Measurements from ENCODE around the gene PLAC8.

The PLAC8 gene

DNA sequence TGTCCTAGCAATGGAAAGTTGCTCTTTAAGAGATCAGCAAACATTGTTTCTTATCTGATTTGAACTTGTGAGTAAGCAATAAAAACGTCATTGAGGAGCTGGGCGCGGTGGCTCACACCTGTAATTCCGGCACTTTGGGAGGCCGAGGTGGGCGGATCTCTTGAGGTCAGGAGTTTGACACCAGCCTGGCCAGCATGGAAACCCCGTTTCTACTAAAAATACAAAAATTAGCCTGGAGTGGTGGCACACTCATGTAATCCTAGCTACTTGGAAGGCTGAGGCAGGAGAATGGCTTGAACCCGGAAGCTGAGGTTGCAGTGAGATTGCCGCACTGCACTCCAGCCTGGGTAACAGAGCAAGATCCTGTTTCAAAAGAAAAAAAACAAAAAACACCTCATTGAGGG is 11.2 kb upstream of the PLAC8 start:
- H3K4me3 ChIP-seq (replicated peaks; ENCODE audit: low read depth, low read length) = no peak overlapping the region
- no peak for DNase-seq (ENCODE audit: extremely low read depth, low read depth)
- TF ChIP-seq, protein P1, sequence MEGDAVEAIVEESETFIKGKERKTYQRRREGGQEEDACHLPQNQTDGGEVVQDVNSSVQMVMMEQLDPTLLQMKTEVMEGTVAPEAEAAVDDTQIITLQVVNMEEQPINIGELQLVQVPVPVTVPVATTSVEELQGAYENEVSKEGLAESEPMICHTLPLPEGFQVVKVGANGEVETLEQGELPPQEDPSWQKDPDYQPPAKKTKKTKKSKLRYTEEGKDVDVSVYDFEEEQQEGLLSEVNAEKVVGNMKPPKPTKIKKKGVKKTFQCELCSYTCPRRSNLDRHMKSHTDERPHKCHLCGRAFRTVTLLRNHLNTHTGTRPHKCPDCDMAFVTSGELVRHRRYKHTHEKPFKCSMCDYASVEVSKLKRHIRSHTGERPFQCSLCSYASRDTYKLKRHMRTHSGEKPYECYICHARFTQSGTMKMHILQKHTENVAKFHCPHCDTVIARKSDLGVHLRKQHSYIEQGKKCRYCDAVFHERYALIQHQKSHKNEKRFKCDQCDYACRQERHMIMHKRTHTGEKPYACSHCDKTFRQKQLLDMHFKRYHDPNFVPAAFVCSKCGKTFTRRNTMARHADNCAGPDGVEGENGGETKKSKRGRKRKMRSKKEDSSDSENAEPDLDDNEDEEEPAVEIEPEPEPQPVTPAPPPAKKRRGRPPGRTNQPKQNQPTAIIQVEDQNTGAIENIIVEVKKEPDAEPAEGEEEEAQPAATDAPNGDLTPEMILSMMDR (IDR thresholded peaks at IDR 0.05; ENCODE audit: low read depth, low read length, missing control alignments) = no peak

DNA sequence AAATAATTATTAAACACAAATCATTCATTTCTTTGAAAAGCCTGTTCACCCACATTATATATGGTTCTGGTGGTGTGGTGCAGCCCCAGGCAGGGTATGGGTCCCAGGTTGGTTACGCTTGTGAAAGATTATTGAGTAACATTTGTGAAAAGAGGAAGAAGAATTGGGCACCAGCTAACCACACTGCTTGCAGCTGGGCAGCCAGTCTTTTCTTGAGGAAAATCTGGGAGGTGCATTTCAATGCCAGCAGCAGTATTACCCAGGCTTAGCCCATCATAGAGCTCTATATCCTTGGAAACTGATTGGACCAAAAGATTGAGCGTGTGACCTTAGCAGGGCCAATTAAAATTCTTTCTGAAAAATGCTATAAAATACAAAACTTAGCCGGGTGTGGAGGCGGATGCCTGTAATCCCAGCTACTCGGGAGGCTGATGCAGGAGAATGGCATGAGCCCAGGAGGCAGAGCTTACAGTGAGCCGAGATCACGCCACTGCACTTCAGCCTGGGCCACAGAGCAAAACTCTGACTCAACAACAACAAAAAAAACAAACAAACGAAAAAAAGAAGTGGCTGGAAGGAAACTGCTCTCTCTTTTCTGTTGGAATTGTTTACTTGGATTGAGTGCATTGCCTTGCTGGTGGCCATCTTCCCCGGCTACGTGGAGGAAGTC is 9.7 kb upstream of the PLAC8 start:
- no peak for DNase-seq (ENCODE audit: extremely low read depth, low read depth)
- no peak overlapping the region for H3K4me3 ChIP-seq (replicated peaks; ENCODE audit: low read depth, low read length)
- TF ChIP-seq, protein P1 (IDR thresholded peaks at IDR 0.05; ENCODE audit: low read depth, low read length, missing control alignments) = no peak

DNA sequence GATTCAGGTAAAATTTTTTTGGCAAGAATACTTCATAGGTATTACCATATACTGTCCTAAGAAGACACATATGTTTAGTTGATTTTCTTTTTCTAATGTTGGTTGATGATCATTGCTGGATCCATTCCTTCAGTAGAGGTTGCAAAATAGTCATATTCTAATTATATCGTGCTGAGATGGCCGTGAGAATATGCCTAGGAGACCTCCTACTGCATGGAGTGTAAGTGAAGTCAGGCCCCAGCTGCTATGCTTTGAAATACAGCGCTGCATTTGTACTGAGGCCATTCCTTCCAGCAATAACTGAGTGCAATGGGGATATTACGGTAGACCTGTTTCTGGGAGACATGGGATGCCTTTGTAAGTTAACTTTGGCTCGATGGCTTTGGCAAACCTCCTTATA is 6.7 kb upstream of the PLAC8 start:
- TF ChIP-seq, protein P1 (IDR thresholded peaks at IDR 0.05; ENCODE audit: low read depth, low read length, missing control alignments) = no peak
- H3K4me3 ChIP-seq (replicated peaks; ENCODE audit: low read depth, low read length) = no peak overlapping the region

DNA sequence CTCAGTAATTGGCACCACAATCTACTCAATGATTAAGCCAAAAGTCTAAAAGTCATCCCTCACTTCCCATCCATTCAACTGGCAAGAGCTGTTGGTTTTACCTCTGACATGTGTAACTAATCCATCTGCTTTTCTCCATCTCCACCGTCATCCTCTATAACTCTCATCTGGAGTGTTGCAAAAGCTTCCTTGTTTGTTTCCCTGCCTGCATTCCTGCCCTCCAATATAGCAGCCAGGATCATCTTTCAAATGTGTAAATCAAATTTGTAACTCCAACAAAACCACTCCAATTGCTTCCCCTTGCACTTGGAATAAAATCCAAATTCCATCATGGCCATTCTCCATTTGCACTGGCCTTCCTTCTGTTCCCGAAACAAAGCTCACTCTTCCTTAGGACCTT is 4.3 kb upstream of the PLAC8 start:
- TF ChIP-seq, protein P1 (IDR thresholded peaks at IDR 0.05; ENCODE audit: low read depth, low read length, missing control alignments) = no peak
- DNase-seq (ENCODE audit: extremely low read depth, low read depth) = no peak
- no peak overlapping the region for H3K4me3 ChIP-seq (replicated peaks; ENCODE audit: low read depth, low read length)

More for the DNA sequence above, 6.7 kb upstream of the PLAC8 start:
- DNase-seq (ENCODE audit: extremely low read depth, low read depth) = no peak

DNA sequence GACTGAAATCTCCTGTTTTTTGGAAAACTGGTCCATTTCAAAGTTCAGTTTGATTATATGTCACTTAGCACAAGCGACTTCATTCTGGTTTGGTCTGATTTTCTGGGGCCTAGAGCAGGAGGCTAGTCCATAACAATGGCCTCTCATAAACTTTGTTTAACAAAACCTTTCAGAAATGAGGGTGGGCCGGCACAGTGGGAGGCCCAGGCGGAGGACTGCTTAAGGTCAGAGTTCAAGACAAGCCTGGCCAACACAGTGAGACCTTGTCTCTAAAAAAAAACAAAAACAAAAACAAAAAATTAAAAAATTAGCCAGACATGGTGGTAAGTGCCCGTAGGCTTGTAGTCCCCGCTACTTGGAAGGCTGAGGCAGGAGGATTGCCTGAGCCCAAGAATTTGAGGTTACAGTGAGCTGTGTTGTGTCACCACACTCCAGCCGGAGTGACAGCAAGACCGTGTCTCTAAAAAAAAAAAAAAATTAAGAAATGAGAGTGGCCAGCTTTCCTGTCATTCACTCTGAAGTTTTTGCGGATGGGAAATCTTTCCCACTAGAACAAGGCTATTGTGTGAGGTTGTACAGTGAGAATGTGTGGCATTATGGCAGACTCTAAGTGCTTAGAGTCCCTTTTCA is 1.2 kb upstream of the PLAC8 start:
- no peak for DNase-seq (ENCODE audit: extremely low read depth, low read depth)
- TF ChIP-seq, protein P1 (IDR thresholded peaks at IDR 0.05; ENCODE audit: low read depth, low read length, missing control alignments) = no peak
- no peak overlapping the region for H3K4me3 ChIP-seq (replicated peaks; ENCODE audit: low read depth, low read length)

DNA sequence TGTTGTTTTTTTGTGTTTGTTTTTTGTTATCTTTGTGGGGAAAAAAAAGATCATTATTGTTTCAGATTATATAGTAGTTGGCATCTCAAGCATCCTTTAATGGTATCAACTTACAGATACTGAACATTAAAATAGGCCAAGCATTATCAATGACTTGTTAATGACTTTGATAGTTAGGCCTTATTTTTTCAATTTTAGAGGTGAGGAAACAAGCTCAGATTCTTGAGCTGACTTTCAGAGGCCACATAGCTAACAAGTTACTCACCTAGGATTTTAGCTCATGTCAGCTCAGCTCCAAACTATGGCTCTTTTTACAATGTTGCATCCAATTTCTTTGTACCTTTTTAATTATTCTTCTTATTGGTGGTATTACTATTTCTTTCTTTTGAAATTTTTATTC is 471 bp upstream of the PLAC8 start:
- TF ChIP-seq, protein P1 (IDR thresholded peaks at IDR 0.05; ENCODE audit: low read depth, low read length, missing control alignments) = no peak
- no peak for DNase-seq (ENCODE audit: extremely low read depth, low read depth)
- H3K4me3 ChIP-seq (replicated peaks; ENCODE audit: low read depth, low read length) = no peak overlapping the region
